ENCODE results near the gene LAMA4.

DNA sequence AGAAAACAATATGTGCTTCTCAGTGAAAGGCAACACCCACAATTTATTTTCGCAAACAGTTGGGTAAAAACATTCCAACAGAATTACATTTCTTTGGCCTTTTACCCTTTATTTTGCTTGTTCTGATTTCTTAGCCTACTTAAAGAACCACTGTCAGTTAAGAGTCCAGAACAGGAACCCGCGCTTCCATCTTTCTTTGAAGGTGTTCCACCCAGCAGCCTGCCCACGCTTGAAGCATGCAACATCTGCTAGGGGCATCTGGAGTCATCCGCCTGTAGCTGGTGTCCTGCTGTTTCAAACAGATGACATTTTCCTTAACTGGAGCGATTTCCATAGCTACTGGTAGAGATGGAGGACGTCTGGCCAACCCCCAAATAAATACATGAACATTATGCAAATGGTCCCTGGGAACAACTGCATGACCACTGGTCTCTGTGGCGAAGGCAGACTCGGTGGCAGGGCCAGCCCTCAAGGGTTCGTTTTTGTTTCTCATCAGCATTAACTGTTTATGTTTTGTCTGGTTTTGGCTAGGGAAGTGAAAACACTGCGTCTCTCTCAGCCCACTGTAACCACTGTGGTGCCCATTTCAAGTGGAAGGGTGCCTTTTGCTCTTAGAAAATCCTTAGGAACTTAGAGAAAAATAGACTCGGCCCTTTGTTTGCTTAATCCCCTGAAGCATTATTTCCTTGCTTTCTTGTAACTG lies 51.6 kb downstream of the LAMA4 start:
- TF ChIP-seq EZH2 (IDR thresholded peaks at IDR 0.05): no peak
- TF ChIP-seq, protein P1, sequence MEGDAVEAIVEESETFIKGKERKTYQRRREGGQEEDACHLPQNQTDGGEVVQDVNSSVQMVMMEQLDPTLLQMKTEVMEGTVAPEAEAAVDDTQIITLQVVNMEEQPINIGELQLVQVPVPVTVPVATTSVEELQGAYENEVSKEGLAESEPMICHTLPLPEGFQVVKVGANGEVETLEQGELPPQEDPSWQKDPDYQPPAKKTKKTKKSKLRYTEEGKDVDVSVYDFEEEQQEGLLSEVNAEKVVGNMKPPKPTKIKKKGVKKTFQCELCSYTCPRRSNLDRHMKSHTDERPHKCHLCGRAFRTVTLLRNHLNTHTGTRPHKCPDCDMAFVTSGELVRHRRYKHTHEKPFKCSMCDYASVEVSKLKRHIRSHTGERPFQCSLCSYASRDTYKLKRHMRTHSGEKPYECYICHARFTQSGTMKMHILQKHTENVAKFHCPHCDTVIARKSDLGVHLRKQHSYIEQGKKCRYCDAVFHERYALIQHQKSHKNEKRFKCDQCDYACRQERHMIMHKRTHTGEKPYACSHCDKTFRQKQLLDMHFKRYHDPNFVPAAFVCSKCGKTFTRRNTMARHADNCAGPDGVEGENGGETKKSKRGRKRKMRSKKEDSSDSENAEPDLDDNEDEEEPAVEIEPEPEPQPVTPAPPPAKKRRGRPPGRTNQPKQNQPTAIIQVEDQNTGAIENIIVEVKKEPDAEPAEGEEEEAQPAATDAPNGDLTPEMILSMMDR (IDR thresholded peaks at IDR 0.05): no peak

All from neural progenitor cell (in vitro differentiated cells).